Immature natural killer cell (primary cell): ENCODE results near the gene C1QTNF2. TPM values are rescaled to one million over a fixed set of nuclear protein-coding genes. Genes with fewer than 3 reads are reported as not detected.

ENCODE experiments used
- DNase-seq, 3 donors: peaks; one replicate each; pipeline ENCODE4 v3.0.0; 2022; ENCODE audit warnings: mixed read lengths in 1 of 3
- H3K27ac Mint-ChIP-seq, 6 donors: one replicate each; pipeline ENCODE4 v1.8.0; 2020; ENCODE audit warnings: mixed read lengths in 6 of 6, mild to moderate bottlenecking in 5 of 6, inconsistent platforms in 4 of 6, moderate library complexity in 3 of 6
- H3K27me3 Mint-ChIP-seq, 3 donors: one replicate each; pipeline ENCODE4 v1.8.0; 2020 to 2021; ENCODE audit warnings: low read depth in 3 of 3, mild to moderate bottlenecking in 3 of 3, mixed read lengths in 3 of 3, moderate library complexity in 3 of 3, inconsistent platforms in 1 of 3
- H3K36me3 Mint-ChIP-seq, 3 donors: one replicate each; pipeline ENCODE4 v1.8.0; 2020; ENCODE audit warnings: mixed read lengths in 3 of 3, inconsistent platforms in 2 of 3, mild to moderate bottlenecking in 2 of 3
- H3K4me1 Mint-ChIP-seq, 2 donors: one replicate each; pipeline ENCODE4 v1.8.0; 2020; ENCODE audit warnings: inconsistent platforms in 2 of 2, mild to moderate bottlenecking in 2 of 2, mixed read lengths in 2 of 2, moderate library complexity in 1 of 2
- H3K4me3 Mint-ChIP-seq, 5 donors: one replicate each; pipeline ENCODE4 v1.8.0; 2020; ENCODE audit warnings: mild to moderate bottlenecking in 5 of 5, mixed read lengths in 5 of 5, inconsistent platforms in 3 of 5, moderate library complexity in 3 of 5
- H3K9me3 Mint-ChIP-seq, 6 donors: one replicate each; pipeline ENCODE4 v1.8.0; 2020; ENCODE audit warnings: mild to moderate bottlenecking in 6 of 6, mixed read lengths in 6 of 6, inconsistent platforms in 4 of 6, moderate library complexity in 3 of 6
- polyA plus RNA-seq, 3 donors: library from polyadenylated mRNA; unstranded; fragments of 300-500 nt; fragmentation: Illumina TruSeq; gene quantifications; one replicate each; pipeline ENCODE4 v1.2.3, GENCODE V29; 2021

C1QTNF2 gene, protein sequence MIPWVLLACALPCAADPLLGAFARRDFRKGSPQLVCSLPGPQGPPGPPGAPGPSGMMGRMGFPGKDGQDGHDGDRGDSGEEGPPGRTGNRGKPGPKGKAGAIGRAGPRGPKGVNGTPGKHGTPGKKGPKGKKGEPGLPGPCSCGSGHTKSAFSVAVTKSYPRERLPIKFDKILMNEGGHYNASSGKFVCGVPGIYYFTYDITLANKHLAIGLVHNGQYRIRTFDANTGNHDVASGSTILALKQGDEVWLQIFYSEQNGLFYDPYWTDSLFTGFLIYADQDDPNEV
- polyA plus RNA-seq: not detected

DNA sequence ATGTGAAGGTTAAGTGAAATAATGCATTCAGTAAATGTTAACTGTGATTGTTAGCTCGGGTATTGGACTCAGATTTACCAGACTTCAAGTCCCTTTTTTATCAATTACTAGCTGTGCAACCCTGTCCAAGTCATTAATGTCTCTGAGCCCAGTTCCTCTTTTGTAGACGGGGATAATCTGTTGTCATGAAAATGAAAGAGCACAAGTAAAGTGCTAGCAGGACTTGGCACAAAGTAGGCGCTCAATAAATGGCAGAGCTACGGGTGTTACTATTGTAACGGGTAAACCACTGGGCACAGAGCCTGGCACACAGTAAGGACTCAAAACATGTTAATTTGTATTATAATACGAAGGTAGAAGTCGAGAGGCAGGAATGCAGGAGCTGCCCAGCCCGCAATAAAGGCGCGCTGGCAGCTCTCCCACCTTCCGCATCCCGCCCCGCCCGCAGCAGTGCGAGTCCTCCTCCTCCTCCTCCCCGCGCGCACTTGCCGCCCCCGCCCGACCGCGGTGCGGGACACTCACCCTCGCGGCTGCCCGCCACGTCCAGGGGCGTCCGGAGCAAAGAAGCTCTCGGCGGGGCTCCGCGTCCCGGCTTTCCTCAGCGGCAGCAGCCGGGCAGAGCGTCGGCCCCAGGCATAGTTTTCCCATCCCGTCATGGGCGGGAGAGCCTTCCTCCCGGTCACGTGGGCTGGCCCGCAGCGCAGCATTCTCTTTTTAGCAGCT lies at the start of gene C1QTNF2:
TSS of gene C1QTNF2 (minus strand) at position 637 of the 723 bp plus-strand sequence. CDS start 15,615 bp downstream, outside the sequence.
- no peak for DNase-seq
- Mint-ChIP-seq H3K27ac (no peak within 1 kb of the TSS), H3K4me1 (peaks cover 12 to 22% of the 10 kb centered on the region in 2 donors), H3K9me3 (no peaks in the 10 kb centered on the region), H3K36me3 (peaks cover 0 to 3% (median 0%) of the 10 kb centered on the region in 3 donors), H3K4me3 (peak within 1 kb of the TSS; percentile 51 to 71 (median 60)), H3K27me3 (peaks cover 4 to 26% (median 22%) of the 10 kb centered on the region in 3 donors)

DNA sequence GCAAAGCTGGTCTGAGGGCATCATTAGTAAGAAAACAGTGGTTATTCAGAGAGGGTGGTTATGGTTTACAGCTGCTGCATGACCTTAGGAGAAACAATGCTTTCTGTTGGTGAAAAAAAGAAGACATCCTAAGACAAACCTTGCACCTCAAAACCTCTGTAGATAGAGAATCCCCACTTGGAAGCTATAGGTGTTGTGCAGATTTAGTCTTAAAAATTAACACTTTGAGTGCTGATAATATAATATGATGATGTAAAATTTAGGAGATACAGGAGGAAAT lies 49.8 kb upstream of the C1QTNF2 start:
- H3K36me3 Mint-ChIP-seq: peaks cover 0 to 11% (median 8%) of the 10 kb centered on the region in 3 donors
- H3K4me1 Mint-ChIP-seq: peaks cover 67 to 90% of the 10 kb centered on the region in 2 donors
- peak overlapping the region in 5 of 6 donors; percentile 77 to 99 (median 99) for H3K27ac Mint-ChIP-seq
- peak overlapping the region; percentile 96 to 99 (median 99) for H3K4me3 Mint-ChIP-seq
- peaks cover 16 to 25% (median 17%) of the 10 kb centered on the region in 3 donors for H3K27me3 Mint-ChIP-seq
- H3K9me3 Mint-ChIP-seq: peaks cover 0 to 1% (median 0%) of the 10 kb centered on the region in 6 donors
- no peak for DNase-seq

DNA sequence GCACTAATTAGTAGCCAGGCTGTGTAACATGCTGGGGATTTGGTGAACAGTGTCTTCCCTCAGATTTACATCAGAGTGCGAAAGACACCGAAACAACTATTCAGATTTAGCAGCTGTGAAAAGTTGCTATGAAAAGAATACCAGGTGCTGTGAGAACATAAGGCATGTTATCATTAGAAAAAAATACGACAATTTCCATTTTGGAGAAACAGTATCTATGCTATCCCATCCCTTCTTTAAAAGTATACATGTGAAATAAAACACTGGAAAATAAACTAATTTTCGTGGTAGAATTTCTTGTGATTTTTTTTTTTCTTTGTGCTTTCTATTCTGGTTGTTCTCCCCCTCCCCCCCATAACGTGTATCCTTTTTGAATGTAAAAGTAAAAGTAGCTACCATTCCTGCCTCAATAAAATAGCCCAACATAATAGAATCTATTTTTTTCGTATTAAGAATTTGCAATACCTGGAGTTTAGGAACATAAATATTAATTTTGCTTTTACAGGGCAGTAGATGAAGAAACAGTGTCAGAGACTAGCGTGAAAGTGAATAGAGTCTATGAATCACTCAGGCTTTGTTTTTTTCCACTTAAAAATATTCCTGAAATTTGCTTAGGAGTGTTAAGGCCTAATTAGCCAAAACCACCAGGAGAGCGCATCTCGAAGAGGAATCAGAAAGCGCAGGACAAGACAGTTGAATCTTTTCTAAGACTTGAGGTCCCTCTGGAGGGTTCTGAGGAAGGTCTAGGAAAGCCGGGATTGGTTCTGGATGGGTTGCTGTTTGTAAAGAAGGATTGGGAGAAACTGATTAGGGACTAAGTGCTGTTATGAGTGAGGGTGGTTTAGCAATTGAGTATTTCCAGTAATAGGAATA lies 49.3 kb upstream of the C1QTNF2 start:
- Mint-ChIP-seq H3K27me3 (peaks cover 16 to 24% (median 17%) of the 10 kb centered on the region in 3 donors), H3K4me1 (peaks cover 61 to 90% of the 10 kb centered on the region in 2 donors), H3K36me3 (peaks cover 0 to 17% (median 12%) of the 10 kb centered on the region in 3 donors), H3K9me3 (peaks cover 0 to 1% (median 0%) of the 10 kb centered on the region in 6 donors), H3K4me3 (peak overlapping the region; percentile 96 to 99 (median 99)), H3K27ac (peak overlapping the region; percentile 96 to 99 (median 98))
- peak in 1 of 3 donors; percentile 20 for DNase-seq

DNA sequence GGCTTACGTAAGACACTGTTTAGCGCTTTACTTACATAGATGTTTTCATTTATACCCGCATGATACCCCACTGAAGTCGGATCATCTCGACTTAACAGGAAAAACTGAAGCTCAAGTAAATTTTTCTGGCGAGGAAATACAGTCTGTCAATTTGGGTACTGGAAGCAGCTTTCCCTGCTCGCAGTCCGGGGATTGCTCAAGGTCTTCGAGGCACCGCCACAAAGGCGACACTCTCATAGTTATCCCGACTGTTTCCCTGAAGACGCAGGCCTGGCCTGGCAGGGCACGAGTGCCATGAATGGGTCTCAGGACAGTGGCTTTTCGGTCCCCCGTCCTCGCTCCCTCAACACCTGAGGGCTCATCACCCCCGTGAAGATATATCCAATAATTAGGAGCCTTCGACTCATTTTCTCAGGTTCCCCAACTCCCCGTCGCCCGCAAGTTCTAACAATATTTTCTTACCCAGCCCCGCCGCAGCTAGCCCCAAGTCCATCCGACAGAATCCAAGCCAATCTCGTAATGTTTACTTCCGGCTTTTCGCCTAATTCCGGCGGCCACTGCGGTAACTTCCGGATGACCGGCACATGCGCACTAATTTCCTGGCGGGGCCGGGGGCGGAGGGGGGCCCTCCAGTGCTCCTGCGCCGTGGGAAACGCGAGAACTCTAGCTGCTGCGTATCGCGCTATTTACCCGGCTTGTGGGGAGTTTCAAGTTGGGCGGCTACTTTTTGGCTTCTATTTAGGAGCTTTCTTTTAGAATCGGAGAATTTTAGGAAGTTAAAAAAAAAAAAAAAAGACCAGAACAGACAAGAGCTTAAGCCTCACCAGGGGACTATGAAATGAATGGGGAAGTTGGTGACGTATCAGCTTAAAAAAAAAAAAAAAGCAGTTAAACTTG lies 48.4 kb upstream of the C1QTNF2 start, which contains the start of gene SLU7:
TSS of gene SLU7 (minus strand) at position 521 of the 897 bp plus-strand sequence. CDS start 3,787 bp downstream, outside the sequence.
- Mint-ChIP-seq H3K9me3 (peaks cover 0 to 1% (median 0%) of the 10 kb centered on the region in 6 donors), H3K4me1 (peaks cover 58 to 84% of the 10 kb centered on the region in 2 donors), H3K27ac (peak within 1 kb of the TSS; percentile 96 to 99 (median 98)), H3K36me3 (peaks cover 0 to 19% (median 12%) of the 10 kb centered on the region in 3 donors), H3K4me3 (peak within 1 kb of the TSS; percentile 96 to 99 (median 99)), H3K27me3 (peaks cover 16 to 24% (median 17%) of the 10 kb centered on the region in 3 donors)
- peak; percentile 93 to 94 (median 93) for DNase-seq

DNA sequence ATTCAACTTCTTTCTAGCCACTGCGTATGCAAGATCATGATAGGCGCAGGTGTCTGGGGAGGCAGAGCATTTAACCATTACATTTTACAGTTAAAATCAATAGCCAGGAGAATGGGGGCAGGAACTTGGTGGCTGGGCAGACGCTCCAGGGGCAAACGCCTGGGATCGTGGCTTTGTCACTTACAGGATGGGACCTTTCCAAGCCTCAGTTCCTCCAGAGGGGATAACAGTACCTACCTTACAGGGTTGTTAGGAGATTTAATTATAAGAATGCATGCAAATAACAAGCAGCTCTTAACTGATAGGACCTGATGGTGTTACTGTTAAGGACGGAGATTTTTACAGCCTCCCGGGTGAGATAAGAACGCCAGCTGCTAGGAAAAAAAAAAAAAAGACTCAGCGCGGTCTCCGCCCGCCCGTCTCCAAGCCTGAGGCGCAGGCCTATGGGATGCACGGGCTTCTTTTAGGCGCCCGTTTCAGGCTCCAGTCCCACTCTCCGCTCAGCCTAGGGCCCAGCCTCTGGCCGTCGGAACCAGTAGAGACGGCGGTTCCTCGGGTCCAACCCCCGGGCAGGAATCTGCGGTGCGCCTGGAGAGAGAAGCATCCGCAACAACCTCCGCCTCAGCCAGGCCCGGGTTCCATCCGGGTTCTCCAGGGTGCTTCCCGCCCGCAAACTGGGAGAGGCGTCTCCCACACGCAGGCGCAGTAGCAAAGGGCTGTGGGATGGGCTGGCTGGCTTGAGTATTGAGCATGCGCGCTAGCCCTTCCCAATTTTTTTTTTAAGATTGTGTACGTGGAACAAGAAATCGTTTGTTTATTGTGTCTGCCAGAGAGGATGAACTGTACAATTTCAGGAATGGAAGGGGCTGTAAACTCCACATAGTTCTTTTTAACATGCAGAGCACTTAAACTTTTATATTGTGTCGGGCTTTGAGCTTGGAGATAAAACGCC lies 29.3 kb upstream of the C1QTNF2 start, which contains the start of gene FAM200C:
TSS of gene FAM200C (minus strand) at position 653 of the 952 bp plus-strand sequence. CDS start 4,564 bp downstream, outside the sequence.
- Mint-ChIP-seq H3K27me3 (peaks cover 0 to 8% (median 7%) of the 10 kb centered on the region in 3 donors), H3K27ac (peak within 1 kb of the TSS; percentile 68 to 89 (median 86)), H3K9me3 (no peaks in the 10 kb centered on the region), H3K4me3 (peak within 1 kb of the TSS; percentile 94 to 98 (median 96)), H3K36me3 (peaks cover 15 to 20% (median 18%) of the 10 kb centered on the region in 3 donors), H3K4me1 (peaks cover 15 to 23% of the 10 kb centered on the region in 2 donors)
- peak; percentile 72 to 76 (median 74) for DNase-seq

DNA sequence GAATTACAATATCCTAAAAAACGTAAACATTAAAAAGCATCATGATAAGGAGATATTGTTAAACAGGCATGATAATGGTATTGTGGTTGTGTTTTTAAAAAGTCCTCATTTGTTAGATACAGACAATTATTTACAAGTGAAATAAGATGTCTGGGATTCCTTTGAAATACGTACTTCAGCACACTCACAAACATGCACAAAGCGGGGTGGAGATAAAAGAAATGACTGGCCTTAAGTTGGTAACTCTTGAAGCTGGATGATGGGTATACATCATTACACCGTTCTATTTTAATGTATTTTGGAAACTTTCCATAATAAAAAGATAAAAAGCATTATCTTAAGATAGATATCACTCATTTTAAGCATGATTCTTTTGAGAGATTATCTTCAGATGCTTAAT lies 28.4 kb upstream of the C1QTNF2 start:
- peak overlapping the region in 3 of 6 donors; percentile 47 to 88 (median 80) for H3K27ac Mint-ChIP-seq
- DNase-seq: no peak
- H3K4me1 Mint-ChIP-seq: peaks cover 15 to 23% of the 10 kb centered on the region in 2 donors
- H3K27me3 Mint-ChIP-seq: peaks cover 0 to 8% (median 7%) of the 10 kb centered on the region in 3 donors
- H3K4me3 Mint-ChIP-seq: peak overlapping the region; percentile 94 to 98 (median 96)
- H3K36me3 Mint-ChIP-seq: peaks cover 7 to 12% (median 11%) of the 10 kb centered on the region in 3 donors
- no peaks in the 10 kb centered on the region for H3K9me3 Mint-ChIP-seq

DNA sequence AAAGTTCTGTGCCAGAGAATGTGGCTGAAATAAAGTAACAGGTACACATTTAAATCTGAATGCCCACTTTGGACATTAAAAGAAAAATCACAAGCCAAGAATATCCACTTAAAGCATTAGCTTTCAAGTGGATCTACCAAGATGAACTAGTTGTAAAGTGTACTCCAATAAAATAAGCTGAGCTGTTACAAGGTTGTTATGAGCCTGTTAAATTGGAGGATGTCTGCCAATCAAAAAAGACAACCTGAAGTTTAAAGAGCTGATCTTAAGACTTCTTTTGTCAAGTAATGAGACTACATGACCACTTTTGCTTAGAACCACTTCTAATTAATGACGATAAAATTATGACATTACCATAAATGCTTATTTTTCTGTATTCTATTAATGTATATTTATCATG lies 27.1 kb upstream of the C1QTNF2 start:
- no peak for DNase-seq
- H3K4me3 Mint-ChIP-seq: no peak overlapping the region
- H3K9me3 Mint-ChIP-seq: no peaks in the 10 kb centered on the region
- H3K4me1 Mint-ChIP-seq: peaks cover 15 to 23% of the 10 kb centered on the region in 2 donors
- H3K27ac Mint-ChIP-seq: no peak overlapping the region
- peaks cover 0 to 8% (median 7%) of the 10 kb centered on the region in 3 donors for H3K27me3 Mint-ChIP-seq
- H3K36me3 Mint-ChIP-seq: peaks cover 0 to 4% (median 3%) of the 10 kb centered on the region in 3 donors

DNA sequence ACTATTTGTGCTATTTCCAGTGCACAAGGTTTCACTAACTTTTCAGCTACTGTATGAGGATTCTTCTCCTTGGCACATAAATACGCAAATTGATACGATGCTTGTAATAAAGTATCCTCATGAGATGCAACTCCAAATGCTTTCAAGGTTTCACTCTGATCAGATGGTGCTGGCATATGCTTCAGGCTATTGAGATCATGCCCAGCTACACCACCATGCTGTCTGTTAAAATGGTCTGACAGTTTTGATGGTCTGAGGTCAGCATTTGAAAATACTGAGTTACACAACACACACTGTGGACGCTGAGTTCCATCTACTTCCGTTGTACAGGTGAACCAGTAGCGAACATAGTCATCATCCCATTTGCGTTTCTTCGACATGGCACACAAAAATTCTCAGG lies 24.7 kb upstream of the C1QTNF2 start:
- H3K4me3 Mint-ChIP-seq: no peak overlapping the region

DNA sequence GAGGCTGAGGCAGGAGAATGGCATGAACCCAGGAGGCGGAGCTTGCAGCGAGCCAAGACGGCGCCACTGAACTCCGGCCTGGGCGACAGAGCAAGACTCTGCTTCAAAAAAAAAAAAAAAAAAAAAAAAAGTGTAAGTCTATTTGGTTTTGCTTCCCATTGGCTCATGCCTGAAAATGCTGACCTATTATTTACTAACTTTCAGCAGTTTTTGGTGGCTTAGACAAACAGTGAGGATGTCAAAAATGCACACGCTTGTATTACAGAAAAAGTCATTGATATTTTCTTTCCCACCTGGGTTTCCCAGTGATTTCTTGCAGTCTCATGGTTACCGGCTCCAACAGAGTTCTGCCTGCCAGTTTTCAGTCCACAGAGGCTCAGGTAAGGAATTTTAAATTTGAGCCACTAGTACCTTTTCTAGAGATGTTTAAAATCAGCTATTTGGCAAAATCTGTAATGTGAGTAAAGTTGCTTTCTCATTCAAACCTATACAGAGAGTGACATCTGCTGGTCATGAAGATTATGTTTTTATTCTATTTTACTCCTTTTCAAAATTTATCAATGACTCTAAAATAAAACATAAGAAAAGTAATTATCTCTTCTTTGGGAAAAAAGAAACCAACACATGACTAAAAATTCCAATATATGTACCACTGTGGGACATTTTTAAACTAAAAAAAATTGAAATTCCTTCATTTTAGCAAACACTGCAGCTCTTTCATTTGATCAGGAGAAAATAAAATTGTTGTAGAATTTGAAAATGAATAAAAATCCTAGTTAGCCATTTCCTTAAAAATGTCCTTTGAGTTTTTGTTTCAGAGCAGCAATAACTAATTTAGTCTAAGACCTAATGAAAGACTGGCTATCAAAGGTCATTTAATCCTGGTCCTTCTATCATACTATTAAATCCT lies 20.6 kb upstream of the C1QTNF2 start:
- Mint-ChIP-seq H3K27ac (no peak overlapping the region), H3K36me3 (peaks cover 4 to 6% (median 5%) of the 10 kb centered on the region in 3 donors), H3K4me3 (no peak overlapping the region), H3K4me1 (no peaks in the 10 kb centered on the region), H3K9me3 (peaks cover 0 to 15% (median 14%) of the 10 kb centered on the region in 6 donors), H3K27me3 (peaks cover 0 to 2% (median 0%) of the 10 kb centered on the region in 3 donors)
- peak; percentile 6 to 28 (median 21) for DNase-seq

More for the DNA sequence above, 24.7 kb upstream of the C1QTNF2 start:
- H3K27me3 Mint-ChIP-seq: peaks cover 0 to 8% (median 4%) of the 10 kb centered on the region in 3 donors
- H3K36me3 Mint-ChIP-seq: no peaks in the 10 kb centered on the region
- peaks cover 11 to 16% of the 10 kb centered on the region in 2 donors for H3K4me1 Mint-ChIP-seq
- no peaks in the 10 kb centered on the region for H3K9me3 Mint-ChIP-seq
- H3K27ac Mint-ChIP-seq: no peak overlapping the region
- DNase-seq: no peak

DNA sequence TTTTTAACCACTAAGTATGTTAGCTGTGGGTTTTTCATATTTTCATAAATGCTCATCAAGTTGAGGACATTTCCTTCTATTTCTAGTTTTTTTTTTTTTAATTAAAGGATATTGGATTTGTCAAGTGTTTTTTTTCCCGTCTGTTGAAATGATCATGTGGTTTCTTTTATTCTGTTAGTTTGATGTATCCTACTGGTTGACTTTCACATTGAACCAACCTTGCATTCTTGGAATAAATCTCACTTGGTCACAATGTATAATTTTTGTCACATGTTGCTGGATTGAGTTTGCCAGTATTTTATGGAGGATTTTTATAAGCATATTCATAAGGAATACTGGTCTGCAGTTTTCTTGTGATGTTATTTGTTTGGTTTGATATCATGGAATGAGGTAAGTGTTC lies 17.0 kb upstream of the C1QTNF2 start:
- peaks cover 4 to 6% (median 5%) of the 10 kb centered on the region in 3 donors for H3K36me3 Mint-ChIP-seq
- H3K27me3 Mint-ChIP-seq: peaks cover 0 to 2% (median 0%) of the 10 kb centered on the region in 3 donors
- DNase-seq: no peak
- H3K27ac Mint-ChIP-seq: no peak overlapping the region
- no peaks in the 10 kb centered on the region for H3K4me1 Mint-ChIP-seq
- peaks cover 0 to 15% (median 14%) of the 10 kb centered on the region in 6 donors for H3K9me3 Mint-ChIP-seq
- no peak overlapping the region for H3K4me3 Mint-ChIP-seq
